Measurements from ENCODE around the gene RELCH. TPM values are rescaled to one million over a fixed set of nuclear protein-coding genes. Genes with fewer than 3 reads are reported as not detected.

RELCH gene
- total RNA-seq, 1 donor from 2014 or later, result 26.6 TPM

- Mint-ChIP-seq H3K4me1 (ENCODE audit: low read depth, unreplicated experiment) (peaks cover 6% of the 10 kb centered on the region), H3K27me3 (ENCODE audit: low read depth, unreplicated experiment) (peaks cover 26% of the 10 kb centered on the region), H3K4me3 (ENCODE audit: unreplicated experiment) (no peak overlapping the region), H3K27ac (ENCODE audit: unreplicated experiment) (no peak overlapping the region), H3K9me3 (ENCODE audit: unreplicated experiment) (no peaks in the 10 kb centered on the region), H3K36me3 (ENCODE audit: low read depth, unreplicated experiment) (no peaks in the 10 kb centered on the region)
- no peak for DNase-seq (ENCODE audit: low read depth)
- no peak for FAIRE-seq
- Histone ChIP-seq H3K4me3 (ENCODE audit: insufficient read depth, low read depth, low read length) (no peak overlapping the region), H3K27me3 (ENCODE audit: insufficient read depth, low read length) (peaks cover 31% of the 10 kb centered on the region), H3K4me1 (ENCODE audit: insufficient read depth, low read length) (no peaks in the 10 kb centered on the region), H3K4me2 (ENCODE audit: low read length) (no peak overlapping the region), H4K20me1 (ENCODE audit: insufficient read depth, low read length) (no peaks in the 10 kb centered on the region), H3K9me3 (ENCODE audit: insufficient read depth, low read depth, low read length) (no peaks in the 10 kb centered on the region), H3K9ac (ENCODE audit: low read length) (no peak overlapping the region), H3K27ac (ENCODE audit: low read depth, low read length) (no peak overlapping the region), H3K36me3 (ENCODE audit: insufficient read depth, low read length) (no peaks in the 10 kb centered on the region), H3K79me2 (ENCODE audit: insufficient read depth, low read length) (no peaks in the 10 kb centered on the region), H2AFZ (ENCODE audit: low read depth, low read length) (no peak overlapping the region)
- TF ChIP-seq EZH2 (IDR thresholded peaks at IDR 0.05; ENCODE audit: insufficient read depth, low read length) (no peak), CTCF (IDR thresholded peaks at IDR 0.05; ENCODE audit: insufficient read depth, low read depth, low read length) (no peak)
These were observed 159.5 kb downstream of the RELCH start for GRCh38 chr18:62346333-62347088.

- no peak for FAIRE-seq
- Mint-ChIP-seq H3K36me3 (ENCODE audit: low read depth, unreplicated experiment) (no peaks in the 10 kb centered on the region), H3K4me3 (ENCODE audit: unreplicated experiment) (no peak overlapping the region)
These were observed 160.0 kb downstream of the RELCH start for GRCh38 chr18:62347089-62347506.

More at GRCh38 chr18:62347089-62347506, 160.0 kb downstream of the RELCH start:
- no peak overlapping the region for H3K4me3 ChIP-seq (ENCODE audit: insufficient read depth, low read depth, low read length)
- H3K9ac ChIP-seq (ENCODE audit: low read length), result no peak overlapping the region
- DNase-seq (ENCODE audit: low read depth), result no peak
- H3K27me3 ChIP-seq (ENCODE audit: insufficient read depth, low read length), result peaks cover 31% of the 10 kb centered on the region
- H3K4me1 Mint-ChIP-seq (ENCODE audit: low read depth, unreplicated experiment), result peaks cover 6% of the 10 kb centered on the region
- H3K27me3 Mint-ChIP-seq (ENCODE audit: low read depth, unreplicated experiment), result peaks cover 26% of the 10 kb centered on the region
- no peak overlapping the region for H2AFZ ChIP-seq (ENCODE audit: low read depth, low read length)
- no peak overlapping the region for H3K27ac Mint-ChIP-seq (ENCODE audit: unreplicated experiment)
- no peak overlapping the region for H3K27ac ChIP-seq (ENCODE audit: low read depth, low read length)
- no peaks in the 10 kb centered on the region for H3K4me1 ChIP-seq (ENCODE audit: insufficient read depth, low read length)
- TF ChIP-seq CTCF (IDR thresholded peaks at IDR 0.05; ENCODE audit: insufficient read depth, low read depth, low read length) (no peak), EZH2 (IDR thresholded peaks at IDR 0.05; ENCODE audit: insufficient read depth, low read length) (no peak)
- no peaks in the 10 kb centered on the region for H3K36me3 ChIP-seq (ENCODE audit: insufficient read depth, low read length)
- no peaks in the 10 kb centered on the region for H3K9me3 ChIP-seq (ENCODE audit: insufficient read depth, low read depth, low read length)
- H3K9me3 Mint-ChIP-seq (ENCODE audit: unreplicated experiment), result no peaks in the 10 kb centered on the region
- no peaks in the 10 kb centered on the region for H3K79me2 ChIP-seq (ENCODE audit: insufficient read depth, low read length)
- H3K4me2 ChIP-seq (ENCODE audit: low read length), result no peak overlapping the region
- no peaks in the 10 kb centered on the region for H4K20me1 ChIP-seq (ENCODE audit: insufficient read depth, low read length)

All from astrocyte (in vitro differentiated cells and primary cell).